Adrenal gland (tissue), 12 donors: ENCODE measurements around the gene AVPR2. TPM values are rescaled to one million over a fixed set of nuclear protein-coding genes. Genes with fewer than 3 reads are reported as not detected.

Experiments
- DNase-seq, 7 donors: peaks; one replicate each; pipeline ENCODE4 v3.0.0-alpha.2; 2019 to 2020
- H3K27ac ChIP-seq, 5 donors: fragments of 200-600 bp; sonication (generic) in 4 of 5; 1 replicate in 3 of 5; 2 replicates in 2 of 5; pipeline versions ENCODE4 v1.5.1 to v1.8.0; 2016 to 2020; ENCODE audit warnings: mild to moderate bottlenecking in 1 of 5
- H3K27me3 ChIP-seq: fragments of 200-600 bp; 2 replicates; pipeline ENCODE4 v1.8.0; 2021
- H3K36me3 ChIP-seq, 2 donors: fragments of 200-600 bp; replicated peaks in 1 of 2; 1 replicate in 1 of 2; 2 replicates in 1 of 2; pipeline versions ENCODE4 v1.5.1 to v1.8.0; 2018 to 2022
- H3K4me1 ChIP-seq, 2 donors: fragments of 200-600 bp; replicated peaks in 1 of 2; 1 replicate in 1 of 2; 2 replicates in 1 of 2; pipeline versions ENCODE4 v1.5.1 to v1.8.0; 2018 to 2021
- H3K4me3 ChIP-seq, 4 donors: fragments of 200-600 bp; sonication (generic) in 3 of 4; one replicate each; pipeline ENCODE4 v1.5.1; 2016 to 2018
- H3K9me3 ChIP-seq, 3 donors: fragments of 200-600 bp; sonication (generic) in 1 of 3; replicated peaks in 1 of 3; 1 replicate in 2 of 3; 2 replicates in 1 of 3; pipeline versions ENCODE4 v1.5.1 to v1.8.0; 2016 to 2021
- CTCF ChIP-seq, 6 experiments: fragments of 450-650 bp in 4 of 6; fragments of 200-600 bp in 2 of 6; sonication (generic) in 1 of 6; IDR thresholded peaks; 1 replicate in 5 of 6; 2 replicates in 1 of 6; pipeline versions ENCODE4 v1.5.1 to v1.8.0; 2016 to 2021; ENCODE audit warnings: antibody characterized with exemption in 6 of 6, mild to moderate bottlenecking in 2 of 6, moderate library complexity in 1 of 6
- POLR2A ChIP-seq, 2 donors: fragments of 450-650 bp; IDR thresholded peaks; one replicate each; pipeline ENCODE4 v1.6.1; 2017; ENCODE audit warnings: antibody characterized with exemption in 2 of 2, mild to moderate bottlenecking in 2 of 2, moderate library complexity in 1 of 2
- WGBS, 4 donors: extraction: QIAGEN DNeasy Blood & Tissue Kit in 2 of 4; methylation state at CpG; one replicate each; pipeline versions ENCODE4 v1.1.5 to v1.1.7; 2013 to 2017; 5-methylcytosine and 5-hydroxymethylcytosine counted together
- intact Hi-C, 2 donors: fragments of 100-400 bp; cut with DNase I; formaldehyde crosslinking; loops; one replicate each; pipeline versions ENCODE4 v1.14.1 to v1.15.0; 2022 to 2023
- polyA plus RNA-seq, 3 donors: library from polyadenylated mRNA; stranded (reverse); fragments of 200-250 nt in 2 of 3; fragments of 350-450 nt in 1 of 3; fragmentation: Illumina TruSeq in 1 of 3; extraction: RNeasy Lipid Tissue Mini Kit (QIAGEN cat#74804) in 1 of 3; gene quantifications; one replicate each; pipeline ENCODE4 v1.2.3, GENCODE V29; 2013 to 2014
- total RNA-seq, 9 donors: library from RNA; depleted of rRNA in 4 of 9; stranded (reverse); fragments of >200 nt in 4 of 9; fragments of 120-200 nt in 1 of 9; fragmentation: NEBNext Ultra II Directional in 1 of 9; extraction: Animal tissue kit (Norgen Biotek cat#: 25700) in 1 of 9; gene quantifications; one replicate each; pipeline versions ENCODE4 v1.1.0 to v1.2.4, GENCODE V29; 2013 to 2023
- donor health status: healthy with polysubstance abuse.
- donor health status: Bipolar disorder and iron deficiency.
- donor health status: DM: yes; HTN: yes; CAD: no.
- donor health status: DM: no; HTN: no; CAD: no.
- donor health status: DM: no; HTN: no; CAD: no.
- donor health status: DM: yes; HTN: yes; CAD: no.

Gene AVPR2
- total and polyA plus RNA-seq, 12 donors, result 0.11 to 1.6 (median 0.69) TPM; not detected in 1

GRCh38 chrX:153929576-153929975 lies 25.1 kb downstream of the AVPR2 start:
- intact Hi-C loops, result no loop called here
- Histone ChIP-seq H3K27ac (peak overlapping the region in 3 of 5 donors; percentile 5 to 94 (median 61)), H3K9me3 (no peaks in the 10 kb centered on the region), H3K4me3 (no peak overlapping the region), H3K36me3 (peaks cover 0 to 22% of the 10 kb centered on the region in 2 donors), H3K4me1 (peaks cover 21 to 45% of the 10 kb centered on the region in 2 donors), H3K27me3 (no peaks in the 10 kb centered on the region)
- WGBS, 4 donors, result 64 to 78% (median 73%) methylated on average over 10 of the region's 10 CpGs; no CpG with 5 or more reads in 1 of the 4 donors
- DNase-seq, result no peak
- TF ChIP-seq POLR2A (IDR thresholded peaks at IDR 0.05), result no peak
- TF ChIP-seq CTCF (IDR thresholded peaks at IDR 0.05), result no peak

GRCh38 chrX:153930011-153930910 lies 25.8 kb downstream of the AVPR2 start:
- WGBS, 4 donors, result 80 to 86% (median 83%) methylated on average over 16 to 31 of the region's 31 CpGs
- intact Hi-C loops, result no loop called here
- TF ChIP-seq POLR2A (IDR thresholded peaks at IDR 0.05), result no peak
- no peak for TF ChIP-seq CTCF (IDR thresholded peaks at IDR 0.05)
- Histone ChIP-seq H3K4me1 (peaks cover 21 to 44% of the 10 kb centered on the region in 2 donors), H3K9me3 (no peaks in the 10 kb centered on the region), H3K4me3 (no peak overlapping the region), H3K27ac (peak overlapping the region in 2 of 5 donors; percentile 5 to 61), H3K27me3 (no peaks in the 10 kb centered on the region), H3K36me3 (peaks cover 0 to 22% of the 10 kb centered on the region in 2 donors)
- DNase-seq, result no peak

- H3K27me3 ChIP-seq, result no peaks in the 10 kb centered on the region
- no peak overlapping the region for H3K27ac ChIP-seq
- H3K4me1 ChIP-seq, result peaks cover 21 to 44% of the 10 kb centered on the region in 2 donors
- TF ChIP-seq POLR2A (IDR thresholded peaks at IDR 0.05) (no peak), CTCF (IDR thresholded peaks at IDR 0.05) (no peak)
- 82 to 89% (median 87%) methylated on average over 5 to 8 of the region's 8 CpGs; no CpG with 5 or more reads in 1 of the 4 donors for WGBS, 4 donors
- H3K4me3 ChIP-seq, result no peak overlapping the region
- H3K9me3 ChIP-seq, result no peaks in the 10 kb centered on the region
- H3K36me3 ChIP-seq, result peaks cover 0 to 22% of the 10 kb centered on the region in 2 donors
- no peak for DNase-seq
- intact Hi-C loops, result no loop called here
Observed at GRCh38 chrX:153931151-153931550, 26.7 kb downstream of the AVPR2 start.

GRCh38 chrX:153931748-153932147 lies 27.3 kb downstream of the AVPR2 start:
- H3K36me3 ChIP-seq, result peaks cover 0 to 22% of the 10 kb centered on the region in 2 donors
- intact Hi-C loops, result no loop called here
- DNase-seq, result no peak
- H3K9me3 ChIP-seq, result no peaks in the 10 kb centered on the region
- H3K4me1 ChIP-seq, result peaks cover 16 to 38% of the 10 kb centered on the region in 2 donors
- no peak overlapping the region for H3K4me3 ChIP-seq
- TF ChIP-seq POLR2A (IDR thresholded peaks at IDR 0.05) (no peak), CTCF (IDR thresholded peaks at IDR 0.05) (no peak)
- WGBS, 4 donors, result 83 to 88% (median 88%) methylated on average over 13 of the region's 13 CpGs; no CpG with 5 or more reads in 1 of the 4 donors
- no peaks in the 10 kb centered on the region for H3K27me3 ChIP-seq
- no peak overlapping the region for H3K27ac ChIP-seq
